HL-60/S4 treated with retinoic acid at 250 ng/mL for 4 days and 3 days (cell line): ENCODE measurements around the gene ACTG1.

Experiments used
- in situ Hi-C: fragments of 300-500 bp; cut with MboI; formaldehyde crosslinking; loops from 2 replicates; pipeline ENCODE4 v1.7.0; 2022; ENCODE audit warnings: low sequenced_read_pairs

The ACTG1 gene

GRCh38 chr17:81483085-81483861 lies 29.3 kb downstream of the ACTG1 start:
- in situ Hi-C loops, result loop anchor here (10.0 kb wide), 1 partner anchor 218 kb away; no protein-coding TSS in a partner anchor

GRCh38 chr17:81482673-81483072 lies 29.9 kb downstream of the ACTG1 start:
- in situ Hi-C loops, result loop anchor here (10.0 kb wide), 1 partner anchor 218 kb away; no protein-coding TSS in a partner anchor

- in situ Hi-C loops, result loop anchor here (10.0 kb wide), 1 partner anchor 217 kb away; no protein-coding TSS in a partner anchor
These were observed 30.6 kb downstream of the ACTG1 start for GRCh38 chr17:81481815-81482505.

GRCh38 chr17:81481073-81481799 lies 31.4 kb downstream of the ACTG1 start:
- in situ Hi-C loops, result loop anchor here (10.0 kb wide), 1 partner anchor 216 kb away; no protein-coding TSS in a partner anchor

GRCh38 chr17:81480140-81481072 lies 32.2 kb downstream of the ACTG1 start:
- in situ Hi-C loops, result loop anchor here (10.0 kb wide), 1 partner anchor 216 kb away; no protein-coding TSS in a partner anchor

GRCh38 chr17:81479175-81480071 lies 33.2 kb downstream of the ACTG1 start:
- in situ Hi-C loops, result loop anchor here (10.0 kb wide), 1 partner anchor 215 kb away; no protein-coding TSS in a partner anchor

GRCh38 chr17:81478119-81478518 lies 34.5 kb downstream of the ACTG1 start:
- in situ Hi-C loops, result no loop called here

- in situ Hi-C loops, result no loop called here
These were observed 35.4 kb downstream of the ACTG1 start for GRCh38 chr17:81477173-81477572.

GRCh38 chr17:81476635-81477034 lies 36.0 kb downstream of the ACTG1 start:
- in situ Hi-C loops, result no loop called here

GRCh38 chr17:81476097-81476496 lies 36.5 kb downstream of the ACTG1 start:
- in situ Hi-C loops, result no loop called here

GRCh38 chr17:81474958-81475357 lies 37.6 kb downstream of the ACTG1 start:
- in situ Hi-C loops, result no loop called here

- in situ Hi-C loops, result no loop called here
These were observed 39.6 kb downstream of the ACTG1 start for GRCh38 chr17:81473019-81473418.

- in situ Hi-C loops, result no loop called here
These were observed 40.7 kb downstream of the ACTG1 start for GRCh38 chr17:81471818-81472456.

- in situ Hi-C loops, result no loop called here
These were observed 41.4 kb downstream of the ACTG1 start for GRCh38 chr17:81470944-81471817.

GRCh38 chr17:81470270-81470943 lies 42.2 kb downstream of the ACTG1 start:
- in situ Hi-C loops, result no loop called here

- in situ Hi-C loops, result no loop called here
These were observed 43.3 kb downstream of the ACTG1 start for GRCh38 chr17:81469266-81469665.

- in situ Hi-C loops, result no loop called here
These were observed 43.9 kb downstream of the ACTG1 start for GRCh38 chr17:81468770-81469121.
